Right lobe of liver (tissue), 6 donors: ENCODE results near the gene CHIT1. TPM values are rescaled to one million over a fixed set of nuclear protein-coding genes. Genes with fewer than 3 reads are reported as not detected.

ENCODE experiments used
- ATAC-seq, 4 donors: fragments of 200-7000 bp; cut with Tn5 transposase; one replicate each; pipeline ENCODE4 v1.9.1; 2020; ENCODE audit warnings: mild to moderate bottlenecking in 4 of 4, moderate library complexity in 4 of 4
- DNase-seq, 3 donors: peaks; one replicate each; pipeline ENCODE4 v3.0.0-alpha.2; 2020
- H3K27ac ChIP-seq, 3 donors: fragments of 200-600 bp; one replicate each; pipeline ENCODE4 v1.8.0; 2022
- H3K27me3 ChIP-seq, 2 donors: fragments of 200-600 bp; one replicate each; pipeline ENCODE4 v1.8.0; 2022
- H3K36me3 ChIP-seq, 4 donors: fragments of 200-600 bp; sonication (generic) in 1 of 4; one replicate each; pipeline versions ENCODE4 v1.5.1 to v1.8.0; 2017 to 2022; ENCODE audit warnings: control low read depth in 1 of 4
- H3K4me1 ChIP-seq, 4 donors: fragments of 200-600 bp; sonication (generic) in 1 of 4; one replicate each; pipeline versions ENCODE4 v1.5.1 to v1.8.0; 2017 to 2022; ENCODE audit warnings: control low read depth in 1 of 4
- H3K4me3 ChIP-seq, 3 donors: fragments of 200-600 bp; one replicate each; pipeline ENCODE4 v1.8.0; 2022
- H3K9me3 ChIP-seq, 4 donors: fragments of 200-600 bp; sonication (generic) in 1 of 4; one replicate each; pipeline versions ENCODE4 v1.5.1 to v1.8.0; 2017 to 2022; ENCODE audit warnings: control low read depth in 1 of 4
- CTCF ChIP-seq, 4 donors: fragments of 200-600 bp in 3 of 4; fragments of 450-650 bp in 1 of 4; IDR thresholded peaks; one replicate each; pipeline versions ENCODE4 v1.5.1 to v1.8.0; 2016 to 2022; ENCODE audit warnings: antibody characterized with exemption in 4 of 4, mild to moderate bottlenecking in 2 of 4
- POLR2A ChIP-seq: fragments of 450-650 bp; IDR thresholded peaks from one replicate; pipeline ENCODE4 v1.6.1; 2017; ENCODE audit warnings: antibody characterized with exemption, mild to moderate bottlenecking
- WGBS: methylation state at CpG from one replicate; pipeline ENCODE4 v1.1.6; 2018; ENCODE audit warnings: low coverage, low lambda C conversion rate; ENCODE audit not compliant: insufficient coverage; ENCODE audit errors: missing lambda C conversion rate; 5-methylcytosine and 5-hydroxymethylcytosine counted together
- intact Hi-C, 2 donors: fragments of 100-400 bp; cut with DNase I; formaldehyde crosslinking; loops; one replicate each; pipeline versions ENCODE4 v1.11.2 to v1.14.1; 2022
- total RNA-seq, 6 experiments: library from RNA; depleted of rRNA in 2 of 6; stranded (reverse); fragments of >200 nt in 2 of 6; fragmentation: NEBNext Ultra II Directional in 3 of 6; extraction: Animal tissue kit (Norgen Biotek cat#: 25700) in 3 of 6; gene quantifications; one replicate each; pipeline versions ENCODE4 v1.1.0 to v1.2.4, GENCODE V29; 2016 to 2023
- donor health status: DM: no; HTN: yes; CAD: no.
- donor health status: DM: no; HTN: no; CAD: no.
- donor health status: DM: no; HTN: no; CAD: no.
- donor health status: DM: no; HTN: yes; CAD: no.
- donor health status: DM: no; HTN: yes; CAD: no.

The CHIT1 gene
- total RNA-seq, 6 experiments from 2014 or later = 0.46 to 0.61 (median 0.46) TPM; not detected in 3

- Histone ChIP-seq H3K27ac (no peak overlapping the region), H3K27me3 (no peaks in the 10 kb centered on the region), H3K36me3 (no peaks in the 10 kb centered on the region), H3K4me3 (no peak overlapping the region), H3K4me1 (no peaks in the 10 kb centered on the region), H3K9me3 (no peaks in the 10 kb centered on the region)
- intact Hi-C loops = no loop called here
- ATAC-seq = no peak
- TF ChIP-seq CTCF (IDR thresholded peaks at IDR 0.05) (no peak), POLR2A (no peak)
- WGBS = 97% methylated on average over 3 of the region's 3 CpGs
- DNase-seq = no peak
Observed at GRCh38 chr1:203187689-203188264, 41.7 kb downstream of the CHIT1 start.

GRCh38 chr1:203187304-203187685 is 42.2 kb downstream of the CHIT1 start:
- intact Hi-C loops = no loop called here
- WGBS = 64% methylated on average over 7 of the region's 7 CpGs
- peak in 1 of 3 donors; percentile 35 for DNase-seq

GRCh38 chr1:203186446-203187303 is 42.8 kb downstream of the CHIT1 start, which contains the start of gene CHI3L1:
Gene CHI3L1, minus strand, starts transcription at chr1:203186704. Its CDS starts 81 bp downstream, at chr1:203186623.
- H3K9me3 ChIP-seq = no peaks in the 10 kb centered on the region
- no peak within 1 kb of the TSS for H3K4me3 ChIP-seq
- peak; percentile 63 to 79 (median 74) for ATAC-seq
- DNase-seq = peak in 2 of 3 donors; percentile 67 to 73
- intact Hi-C loops = no loop called here
- no peaks in the 10 kb centered on the region for H3K27me3 ChIP-seq
- 23% methylated on average over 11 of the region's 14 CpGs for WGBS
- TF ChIP-seq POLR2A = peak; percentile 68
- TF ChIP-seq CTCF (IDR thresholded peaks at IDR 0.05) = no peak
- H3K27ac ChIP-seq = peak within 1 kb of the TSS in 1 of 3 donors; percentile 18
- no peaks in the 10 kb centered on the region for H3K4me1 ChIP-seq
- H3K36me3 ChIP-seq = no peaks in the 10 kb centered on the region

More at GRCh38 chr1:203187304-203187685, 42.2 kb downstream of the CHIT1 start:
- no peak for ATAC-seq
- Histone ChIP-seq H3K9me3 (no peaks in the 10 kb centered on the region), H3K4me1 (no peaks in the 10 kb centered on the region), H3K36me3 (no peaks in the 10 kb centered on the region), H3K4me3 (no peak overlapping the region), H3K27me3 (no peaks in the 10 kb centered on the region), H3K27ac (no peak overlapping the region)
- no peak for TF ChIP-seq POLR2A
- TF ChIP-seq CTCF (IDR thresholded peaks at IDR 0.05) = no peak

GRCh38 chr1:203186091-203186445 is 43.4 kb downstream of the CHIT1 start:
- ATAC-seq = no peak
- Histone ChIP-seq H3K36me3 (no peaks in the 10 kb centered on the region), H3K4me1 (no peaks in the 10 kb centered on the region), H3K9me3 (no peaks in the 10 kb centered on the region), H3K4me3 (no peak overlapping the region), H3K27me3 (no peaks in the 10 kb centered on the region), H3K27ac (no peak overlapping the region)
- 77% methylated on average over 5 of the region's 5 CpGs for WGBS
- intact Hi-C loops = no loop called here
- peak in 1 of 3 donors; percentile 37 for DNase-seq
- TF ChIP-seq POLR2A = no peak
- no peak for TF ChIP-seq CTCF (IDR thresholded peaks at IDR 0.05)
